HG03175 (cell line): ENCODE data around the gene MAP2K2.

Experiments used
- ATAC-seq: cut with Tn5 transposase; IDR thresholded peaks from one replicate; pipeline ENCODE4 v1.9.1; 2021; ENCODE audit warnings: mild to moderate bottlenecking, moderate library complexity; ENCODE audit not compliant: unreplicated experiment

MAP2K2 gene

GRCh38 chr19:4062419-4063368, 61.2 kb downstream of the MAP2K2 start:
- no peak for ATAC-seq

GRCh38 chr19:4061683-4062418, 62.1 kb downstream of the MAP2K2 start:
- ATAC-seq: no peak

DNA sequence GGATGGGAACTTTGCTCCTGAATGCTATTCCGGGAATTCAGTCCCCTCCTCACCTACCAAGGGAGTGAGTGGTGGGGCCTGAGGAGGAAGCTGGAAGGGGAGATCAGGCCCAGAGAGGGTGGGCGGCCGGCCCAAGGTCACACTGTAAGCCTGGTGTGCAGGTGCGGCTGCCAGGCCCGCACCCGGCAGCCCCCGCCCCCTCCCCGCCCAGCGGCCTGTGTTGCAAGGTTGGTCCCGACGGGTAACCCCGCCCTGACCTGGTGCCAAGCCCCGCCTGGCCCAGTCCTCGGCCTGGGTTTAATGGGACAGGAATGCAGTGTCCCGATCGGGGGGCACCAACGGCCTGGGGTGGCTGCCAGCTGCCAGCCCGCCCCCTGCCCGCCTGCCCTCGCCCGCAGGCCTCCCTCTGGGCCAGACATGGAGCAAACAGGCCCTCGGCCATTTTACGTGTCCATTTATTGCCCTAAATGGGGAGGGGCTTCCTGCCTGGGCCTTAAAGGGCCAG, 62.7 kb downstream of the MAP2K2 start:
- ATAC-seq: no peak

- ATAC-seq: no peak
Observed at GRCh38 chr19:4060621-4061177, 63.2 kb downstream of the MAP2K2 start.

DNA sequence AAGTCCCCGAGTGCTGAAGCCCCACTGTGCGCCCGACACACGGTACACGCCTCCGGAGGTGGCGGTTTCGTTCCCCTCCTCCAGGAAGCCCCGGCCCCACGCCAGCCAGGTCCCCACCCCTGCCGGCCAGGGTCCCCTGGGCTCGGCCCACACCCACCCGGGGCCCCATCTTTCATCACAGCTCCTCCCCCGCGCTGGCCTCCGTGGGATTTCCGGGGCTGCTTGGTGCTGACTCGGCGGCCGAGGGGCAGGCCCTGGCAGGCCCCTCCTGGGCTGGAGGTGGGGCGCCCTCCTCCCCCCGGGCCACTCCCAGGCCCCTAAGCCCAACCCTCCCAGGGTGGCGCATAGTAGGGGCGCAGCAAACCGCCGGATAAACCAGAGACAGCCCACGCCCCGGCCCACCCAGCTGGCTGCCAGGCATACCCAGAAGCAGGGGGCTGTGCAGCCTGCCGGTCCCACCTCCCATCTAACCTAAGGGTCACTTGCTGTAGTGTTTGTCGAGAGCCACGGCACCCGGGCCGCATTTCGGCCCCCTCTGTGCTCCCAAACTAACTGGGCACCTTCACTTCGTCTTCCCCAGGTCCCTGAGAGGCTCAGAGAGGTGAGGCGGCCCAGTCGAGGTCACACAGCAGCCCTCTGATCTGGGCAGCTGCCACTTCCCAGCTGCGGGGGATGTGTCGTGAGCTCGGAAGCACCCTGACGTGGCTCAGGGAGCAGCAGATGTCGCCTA, 63.9 kb downstream of the MAP2K2 start:
- peak; percentile 40 for ATAC-seq

DNA sequence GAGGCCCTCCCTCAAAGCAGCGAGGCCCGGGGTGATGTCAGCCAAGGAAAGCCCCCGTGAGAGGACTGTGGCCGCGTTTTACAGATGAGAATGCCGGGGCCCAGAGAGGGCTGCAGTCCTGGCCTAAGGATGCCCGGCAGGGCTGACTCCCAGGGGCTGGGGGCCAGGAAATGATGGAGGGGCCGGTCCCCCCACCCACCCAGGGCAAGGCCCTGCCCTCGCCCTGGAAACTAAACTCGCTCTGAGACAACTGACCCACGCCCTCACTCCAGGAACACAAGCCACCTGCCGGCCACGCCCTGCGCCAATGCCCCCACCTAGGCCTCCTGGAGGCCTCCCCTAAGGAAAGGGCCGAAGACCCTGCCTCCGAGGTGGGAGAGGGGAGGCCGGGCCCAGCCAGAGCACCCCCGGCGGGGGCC, 64.5 kb downstream of the MAP2K2 start:
- peak; percentile 7 for ATAC-seq

DNA sequence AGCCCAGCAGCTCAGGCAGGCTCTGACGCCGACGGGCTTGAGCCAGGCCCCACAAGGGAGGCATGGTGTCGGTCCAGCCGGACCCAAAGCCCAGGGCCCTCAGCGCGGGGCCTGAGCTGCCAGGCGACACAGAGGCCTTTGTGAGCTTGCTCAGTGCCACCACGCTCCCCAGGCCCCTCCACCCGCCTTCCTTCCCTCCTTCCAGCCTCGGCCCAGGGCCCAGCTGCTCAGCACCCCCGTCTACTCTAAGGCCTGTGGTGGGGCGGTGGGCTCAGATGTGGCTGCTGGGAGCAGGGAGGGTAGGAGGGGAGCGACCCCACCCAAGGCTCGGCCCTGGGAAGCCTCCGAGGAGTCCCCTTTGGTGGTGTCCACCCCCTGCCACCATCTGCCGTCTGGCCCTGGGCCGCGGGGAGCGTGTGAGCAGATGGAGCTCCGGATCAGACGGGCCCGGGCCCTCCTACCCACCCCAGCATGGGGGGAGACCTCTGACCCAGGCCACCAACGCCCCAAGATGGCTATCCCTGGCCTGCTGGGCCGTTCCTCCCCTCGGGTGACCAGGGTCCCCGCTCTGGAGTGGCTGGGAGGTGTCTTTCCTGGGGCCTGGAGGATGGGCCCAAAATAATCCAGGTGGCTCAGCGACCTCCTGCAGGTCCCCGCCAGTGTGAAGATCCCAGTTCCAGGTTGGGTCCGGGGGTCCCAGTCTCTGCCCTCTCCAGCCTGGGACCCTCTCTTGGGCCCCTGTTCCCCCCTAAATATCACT, 65.0 kb downstream of the MAP2K2 start:
- no peak for ATAC-seq

- no peak for ATAC-seq
Observed at GRCh38 chr19:4057931-4058692, 65.8 kb downstream of the MAP2K2 start.

DNA sequence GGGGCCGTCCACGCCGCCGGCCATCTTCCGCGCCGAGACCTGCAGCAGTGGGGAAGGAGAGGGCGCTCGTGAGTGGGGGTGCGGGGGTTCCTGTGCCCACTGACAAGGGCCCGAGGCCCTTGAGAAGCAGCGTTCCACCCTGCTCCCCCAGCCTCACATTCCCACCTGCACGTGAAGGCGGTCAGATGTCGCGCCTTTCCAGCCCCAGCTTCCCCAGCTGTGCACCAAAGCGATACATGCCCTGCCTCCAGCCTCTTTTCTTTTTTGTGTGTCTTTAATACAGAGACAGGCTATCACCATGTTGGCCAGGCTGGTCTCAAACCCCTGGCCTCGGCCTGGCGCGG, 68.7 kb downstream of the MAP2K2 start:
- ATAC-seq: no peak

GRCh38 chr19:4054441-4055208, 69.3 kb downstream of the MAP2K2 start:
- no peak for ATAC-seq

- no peak for ATAC-seq
Observed at GRCh38 chr19:4053423-4054324, 70.2 kb downstream of the MAP2K2 start.

- ATAC-seq: no peak
Observed at GRCh38 chr19:4052993-4053422, 70.9 kb downstream of the MAP2K2 start.

DNA sequence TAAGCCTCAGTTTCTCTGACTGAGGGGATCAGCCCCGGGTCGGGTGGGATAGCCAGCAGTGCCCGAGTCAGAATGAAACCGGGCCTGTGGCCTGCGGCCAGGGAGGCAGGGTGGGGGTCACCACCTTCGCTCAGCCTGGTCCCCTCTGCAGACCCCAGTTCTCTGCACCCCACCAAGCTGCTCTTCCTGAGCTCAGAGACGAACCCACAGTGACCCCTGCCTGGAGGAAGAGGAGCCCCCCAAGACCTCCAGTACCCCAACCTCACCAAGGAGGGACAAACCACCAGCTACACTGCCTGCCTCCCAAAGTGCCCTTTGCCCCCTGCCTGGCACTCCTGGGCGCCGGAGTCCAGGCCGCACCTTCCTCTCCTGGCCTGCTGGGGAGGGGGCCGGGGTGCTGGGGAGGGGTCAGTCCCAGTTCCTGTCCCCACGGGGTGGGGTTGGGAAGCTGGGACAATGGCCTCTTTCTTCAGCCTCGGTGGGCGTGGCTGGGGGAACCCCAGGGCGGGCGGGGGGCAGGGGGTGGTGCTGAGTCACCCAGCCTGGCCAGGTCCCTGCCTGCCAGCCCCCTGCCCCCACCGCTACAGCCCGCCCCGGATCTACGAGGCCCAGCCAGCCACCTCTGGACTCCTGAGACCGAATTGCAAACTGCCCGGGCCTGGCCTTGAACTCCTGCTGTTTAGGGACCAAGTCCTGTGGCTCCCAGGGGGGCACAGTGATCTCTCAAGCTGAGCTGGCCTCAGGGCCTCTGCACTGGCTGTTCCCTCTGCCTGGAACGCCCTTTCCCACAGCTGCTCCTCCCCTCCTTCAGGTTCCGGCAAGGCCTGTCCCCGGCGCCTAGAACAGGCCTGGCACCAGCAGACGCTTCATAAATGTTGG, 71.6 kb downstream of the MAP2K2 start:
- ATAC-seq: no peak

GRCh38 chr19:4051175-4052101, 72.5 kb downstream of the MAP2K2 start:
- no peak for ATAC-seq

DNA sequence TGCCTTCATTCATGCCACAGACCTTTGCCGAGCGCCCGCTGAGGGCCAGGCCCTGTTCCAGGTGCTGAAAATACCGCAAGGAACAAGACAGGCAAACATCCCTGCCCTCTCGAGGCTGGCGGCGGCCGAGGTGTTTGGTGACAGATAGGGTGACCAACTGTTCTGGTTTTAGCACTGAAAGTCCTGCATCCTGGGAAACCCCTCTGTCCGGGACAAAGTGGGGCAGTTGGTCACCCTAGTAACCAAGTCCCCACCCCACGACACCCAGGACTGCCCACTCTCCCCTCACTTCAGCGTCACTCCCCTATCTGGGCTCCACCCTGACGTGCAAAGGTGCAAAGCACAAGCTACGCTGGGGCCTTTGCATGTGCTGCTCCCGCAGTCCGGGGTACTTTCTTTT, 74.5 kb downstream of the MAP2K2 start:
- ATAC-seq: no peak
